D721Med (cell line): ENCODE measurements around the gene LGR6.

Experiments
- DNase-seq: peaks from one replicate; pipeline ENCODE4 v3.0.0; 2011; ENCODE audit warnings: low spot score; ENCODE audit not compliant: insufficient read length
- FAIRE-seq: peaks from 2 replicates; lab custom pipeline; 2011; peaks lifted over from hg19 to GRCh38; lab: Jason Lieb, UNC
- CTCF ChIP-seq: IDR thresholded peaks from 2 replicates; pipeline ENCODE4 v1.5.1; 2012; ENCODE audit warnings: mild to moderate bottlenecking, control low read depth; ENCODE audit not compliant: insufficient read depth; ENCODE audit errors: missing control alignments

Gene LGR6

GRCh38 chr1:202324646-202325045 is 131.0 kb downstream of the LGR6 start:
- DNase-seq, result no peak
- no peak for TF ChIP-seq CTCF
- no peak for FAIRE-seq

- TF ChIP-seq CTCF, result no peak
- FAIRE-seq, result no peak
- DNase-seq, result no peak
These were observed 136.3 kb downstream of the LGR6 start for GRCh38 chr1:202329891-202330290.

GRCh38 chr1:202333861-202334260 is 140.3 kb downstream of the LGR6 start:
- TF ChIP-seq CTCF, result no peak
- DNase-seq (no peak), FAIRE-seq (peak; percentile 83)

GRCh38 chr1:202343652-202344349 is 150.2 kb downstream of the LGR6 start:
- FAIRE-seq (peak; percentile 78), DNase-seq (no peak)
- TF ChIP-seq CTCF, result peak; percentile 83

GRCh38 chr1:202348005-202348508 is 154.5 kb downstream of the LGR6 start:
- TF ChIP-seq CTCF, result no peak
- FAIRE-seq (peak; percentile 91), DNase-seq (no peak)

GRCh38 chr1:202348509-202349205 is 155.1 kb downstream of the LGR6 start, which contains the start of gene PPP1R12B:
PPP1R12B (plus strand) TSS chr1:202348699; CDS start chr1:202348852, 153 bp downstream.
- FAIRE-seq, result no peak
- peak; percentile 40 for DNase-seq
- TF ChIP-seq CTCF, result no peak
